ENCODE data around the gene OR10H1. TPM values are rescaled to one million over a fixed set of nuclear protein-coding genes. Genes with fewer than 3 reads are reported as not detected.
"Not testable (repeated sequence)": the region's sequence is repeated elsewhere in the genome, so short reads cannot be mapped to it uniquely, and the experiment has no call there.

OR10H1 gene
- total and polyA plus RNA-seq, 9 of the 15 experiments (the other 6 are each of a cell fraction or from before 2014, with no cell fraction given): not detected

- CTCF ChIA-PET (ENCODE audit: low intra/inter-chr PET ratio): interaction anchor here (0.6 kb wide), 1 partner anchor 418 kb away, joined by 5 read pairs; no protein-coding TSS in a partner anchor
- Histone ChIP-seq H3K4me1 (replicated peaks in 1 of 2; ENCODE audit: control insufficient read depth in 2 of 2, insufficient read depth in 2 of 2, low read length in 2 of 2) (peaks cover 30 to 43% of the 10 kb centered on the region in 2 experiments), H3K27ac (ENCODE audit: extremely low read depth, low read depth, low read length) (peak overlapping the region; percentile 99; the same call in 1 of the 3 replicates), H3K79me2 (ENCODE audit: control insufficient read depth, insufficient read depth, low read length) (peaks cover 12% of the 10 kb centered on the region; the same call in 2 of the 3 replicates), H3K36me3 (ENCODE audit: control insufficient read depth, insufficient read depth, low read length) (peaks cover 14% of the 10 kb centered on the region)
- FAIRE-seq; DNase-seq (ENCODE audit: extremely low read depth in 1 of 4, low spot score in 3 of 4); H3K4me3 ChIP-seq; H3K9ac ChIP-seq (ENCODE audit: insufficient read depth in 1 of 2, low read depth in 2 of 2, low read length in 2 of 2); H3K4me2 ChIP-seq (ENCODE audit: insufficient read depth, low read length); H4K20me1 ChIP-seq (replicated peaks; ENCODE audit: control insufficient read depth, insufficient read depth, low read length); H3K9me1 ChIP-seq (ENCODE audit: control insufficient read depth, insufficient read depth, low read length); BruUV-seq (replicated peaks); H2AFZ ChIP-seq (ENCODE audit: low read depth, low read length); in situ Hi-C loops (cut with MboI); H3K9me3 ChIP-seq (replicated peaks; ENCODE audit: control insufficient read depth, insufficient read depth, low read depth, low read length); H3K27me3 ChIP-seq (ENCODE audit: control insufficient read depth in 2 of 2, insufficient read depth in 2 of 2, low read length in 2 of 2); ATAC-seq: not testable (repeated sequence)
- 45% methylated on average over 4 of the region's 4 CpGs for WGBS (ENCODE audit: insufficient coverage, low coverage, missing lambda C conversion rate)
- peak; percentile 60 to 97; a peak in 2 of 4 replicates for TF ChIP-seq SRF (CRISPR knock-in tag; IDR thresholded peaks at IDR 0.05)
- TF ChIP-seq RFX1 (IDR thresholded peaks at IDR 0.05): peak; percentile 79
- POLR2A ChIA-PET: interaction anchor here (0.6 to 1.5 kb wide), 3 partner anchors 18 to 197 kb away, joined by 3 read pairs; no protein-coding TSS in a partner anchor
- intact Hi-C loops (cut with micrococcal nuclease): loop anchor here (10.0 kb wide), 1 partner anchor 345 kb away; the partner anchor contains the start of gene FAM32A
Measured at GRCh38 chr19:15839888-15840287, 24.4 kb upstream of the OR10H1 start.

DNA sequence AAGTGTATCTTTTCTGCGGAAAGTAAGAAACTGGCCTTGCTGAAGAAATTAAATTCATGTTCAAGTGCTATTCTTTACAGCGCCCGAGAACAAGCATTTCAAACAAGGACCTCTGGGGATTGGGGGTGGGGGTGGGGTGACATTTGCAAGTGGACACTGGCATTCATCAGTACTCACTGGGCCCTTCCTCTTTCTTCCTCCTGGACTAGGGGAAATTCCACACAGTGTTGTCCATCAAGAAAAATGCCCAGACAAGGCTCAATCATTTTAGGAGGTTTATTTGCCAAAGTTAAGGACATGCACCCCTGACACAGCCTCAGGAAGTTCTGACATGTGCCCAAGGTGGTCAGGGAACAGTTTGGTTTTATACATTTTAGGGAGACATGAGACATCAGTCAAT is 22.9 kb upstream of the OR10H1 start:
- ChIA-PET POLR2A (interaction anchor here (1.3 kb wide), 1 partner anchor 14 kb away, joined by 4 read pairs; no protein-coding TSS in a partner anchor), CTCF (ENCODE audit: low intra/inter-chr PET ratio) (no interaction called here)
- H2AFZ ChIP-seq (ENCODE audit: low read depth, low read length): peak overlapping the region; percentile 41; the same call in 1 of the 2 replicates
- H3K79me2 ChIP-seq (ENCODE audit: control insufficient read depth, insufficient read depth, low read length): peaks cover 27% of the 10 kb centered on the region
- in situ Hi-C loops (cut with MboI) (no loop called here), intact Hi-C loops (cut with micrococcal nuclease) (no loop called here)
- FAIRE-seq: no peak
- H3K36me3 ChIP-seq (ENCODE audit: control insufficient read depth, insufficient read depth, low read length): peaks cover 29% of the 10 kb centered on the region
- peak overlapping the region; percentile 99 for H3K27ac ChIP-seq (ENCODE audit: extremely low read depth, low read depth, low read length)
- H3K9me1 ChIP-seq (ENCODE audit: control insufficient read depth, insufficient read depth, low read length): peaks cover 3% of the 10 kb centered on the region
- ATAC-seq: no peak
- WGBS (ENCODE audit: insufficient coverage, low coverage, missing lambda C conversion rate): 62% methylated on average over 3 of the region's 3 CpGs
- H3K4me2 ChIP-seq (ENCODE audit: insufficient read depth, low read length): peak overlapping the region; percentile 75
- H4K20me1 ChIP-seq (replicated peaks; ENCODE audit: control insufficient read depth, insufficient read depth, low read length): no peaks in the 10 kb centered on the region
- no TSS peak for BruUV-seq (replicated peaks)
- no peaks in the 10 kb centered on the region for H3K9me3 ChIP-seq (replicated peaks; ENCODE audit: control insufficient read depth, insufficient read depth, low read depth, low read length)
- no peak for DNase-seq (ENCODE audit: extremely low read depth in 1 of 4, low spot score in 3 of 4)
- no peaks in the 10 kb centered on the region for H3K27me3 ChIP-seq (ENCODE audit: control insufficient read depth in 2 of 2, insufficient read depth in 2 of 2, low read length in 2 of 2)
- H3K9ac ChIP-seq (ENCODE audit: insufficient read depth in 1 of 2, low read depth in 2 of 2, low read length in 2 of 2): peak overlapping the region in 1 of 2 experiments; percentile 96; a peak in 2 of 4 replicates
- peaks cover 27 to 45% of the 10 kb centered on the region in 2 experiments for H3K4me1 ChIP-seq (replicated peaks in 1 of 2; ENCODE audit: control insufficient read depth in 2 of 2, insufficient read depth in 2 of 2, low read length in 2 of 2)
- peak overlapping the region; percentile 66 for H3K4me3 ChIP-seq
- TF ChIP-seq U2AF2 (optimal IDR thresholded peaks at IDR 0.05; ENCODE audit: low read depth, low read length) (no peak), SMARCA4 (IDR thresholded peaks at IDR 0.05) (no peak), HDAC2 (IDR thresholded peaks at IDR 0.05) (no peak), ARID2 (IDR thresholded peaks at IDR 0.05) (no peak), ELF2 (CRISPR knock-in tag; IDR thresholded peaks at IDR 0.05) (no peak), ZKSCAN8 (CRISPR knock-in tag; IDR thresholded peaks at IDR 0.05) (no peak), MTA2 (IDR thresholded peaks at IDR 0.05; ENCODE audit: low read depth) (no peak), AFF4 (CRISPR knock-in tag; IDR thresholded peaks at IDR 0.05) (no peak), SPI1 (IDR thresholded peaks at IDR 0.05; ENCODE audit: borderline replicate concordance, low read depth, low read length) (peak; percentile 82), ZNF232 (CRISPR knock-in tag; IDR thresholded peaks at IDR 0.05) (no peak)
